Erythroblast (primary cell): ENCODE measurements around the gene UBTFL1.

Experiments used
- DNase-seq, 2 experiments: peaks; one replicate each; lab custom pipeline; 2025; lab: John Stamatoyannopoulos, UW
- GATA1 ChIP-seq: IDR thresholded peaks from 2 replicates; pipeline ENCODE4 v1.6.1; 2011; ENCODE audit warnings: low read depth, mild to moderate bottlenecking, control low read depth, low read length, moderate library complexity
- POLR2A ChIP-seq: IDR thresholded peaks from 2 replicates; pipeline ENCODE4 v1.6.1; 2011; ENCODE audit warnings: mild to moderate bottlenecking, low read length

Gene UBTFL1

GRCh38 chr11:90135016-90135415 is 49.3 kb downstream of the UBTFL1 start:
- no peak for DNase-seq
- TF ChIP-seq POLR2A (no peak), GATA1 (no peak)
